Hippocampal formation (tissue), 2 donors: ENCODE measurements around the gene NME4.

Source experiments
- DNase-seq, 2 donors: peaks; one replicate each; lab custom pipeline; 2025; lab: John Stamatoyannopoulos, UW

NME4 gene

GRCh38 chr16:363766-364490 is 33.1 kb upstream of the NME4 start:
- no peak for DNase-seq

GRCh38 chr16:364595-365491 is 32.2 kb upstream of the NME4 start:
- DNase-seq: no peak

- no peak for DNase-seq
Observed at GRCh38 chr16:366476-366875, 30.5 kb upstream of the NME4 start.

GRCh38 chr16:367333-367903 is 29.6 kb upstream of the NME4 start:
- no peak for DNase-seq

- DNase-seq: no peak
Observed at GRCh38 chr16:368388-369158, 28.4 kb upstream of the NME4 start.

- DNase-seq: no peak
Observed at GRCh38 chr16:369275-369865, 27.6 kb upstream of the NME4 start.

GRCh38 chr16:369866-370436 is 27.0 kb upstream of the NME4 start:
- no peak for DNase-seq

- peak; percentile 87 to 91 for DNase-seq
Observed at GRCh38 chr16:370443-370842, 26.6 kb upstream of the NME4 start, which contains the start of gene MRPL28. Gene MRPL28 (minus strand): TSS chr16:370538. CDS start chr16:370218, 320 bp downstream.

GRCh38 chr16:370979-371514 is 26.0 kb upstream of the NME4 start:
- no peak for DNase-seq

GRCh38 chr16:371515-372301 is 25.3 kb upstream of the NME4 start:
- DNase-seq: no peak

GRCh38 chr16:372302-372983 is 24.6 kb upstream of the NME4 start:
- DNase-seq: no peak

- DNase-seq: no peak
Observed at GRCh38 chr16:373020-373598, 23.9 kb upstream of the NME4 start.

GRCh38 chr16:373848-374615 is 23.0 kb upstream of the NME4 start:
- no peak for DNase-seq

- DNase-seq: no peak
Observed at GRCh38 chr16:374616-374926, 22.4 kb upstream of the NME4 start.

- DNase-seq: no peak
Observed at GRCh38 chr16:375212-375611, 21.8 kb upstream of the NME4 start.

- DNase-seq: no peak
Observed at GRCh38 chr16:375927-376816, 20.8 kb upstream of the NME4 start.

- DNase-seq: no peak
Observed at GRCh38 chr16:376817-377418, 20.1 kb upstream of the NME4 start.
